GM18858 (cell line): ENCODE results near the gene SEMA4A.

ENCODE experiments used
- ATAC-seq: cut with Tn5 transposase; IDR thresholded peaks from one replicate; pipeline ENCODE4 v1.9.1; 2021; ENCODE audit not compliant: unreplicated experiment

Gene SEMA4A

GRCh38 chr1:156226116-156226538 is 72.7 kb downstream of the SEMA4A start:
- ATAC-seq = peak; percentile 55

GRCh38 chr1:156226782-156227181 is 73.4 kb downstream of the SEMA4A start:
- ATAC-seq = no peak
